Measurements from ENCODE around the gene TATDN2.

The TATDN2 gene

GRCh38 chr3:10330319-10330718 is 82.1 kb downstream of the TATDN2 start:
- no peak for DNase-seq (ENCODE audit: extremely low spot score)
- TF ChIP-seq ELF4 (IDR thresholded peaks at IDR 0.05), result no peak
- TF ChIP-seq SUZ12 (IDR thresholded peaks at IDR 0.05), result no peak
- TF ChIP-seq FOXM1 (IDR thresholded peaks at IDR 0.05; ENCODE audit: borderline replicate concordance), result no peak
- ChIA-PET CTCF (interaction anchor here (0.9 kb wide), 1 partner anchor 14 kb away, joined by 3 read pairs; no protein-coding TSS in a partner anchor), POLR2A (no interaction called here)

Measured in HEK293T (cell line).